ENCODE measurements around the gene NRIP1.

GRCh38 chr21:15022608-15023261 lies 42.1 kb downstream of the NRIP1 start:
- TF ChIP-seq CTCF (conservative IDR thresholded peaks at IDR 0.05 in 1 of 2, IDR thresholded peaks at IDR 0.05 in 1 of 2; ENCODE audit: extremely low read depth in 1 of 2, insufficient read depth in 1 of 2, low read depth in 1 of 2, low read length in 2 of 2) (no peak), EZH2 (IDR thresholded peaks at IDR 0.05; ENCODE audit: borderline replicate concordance, low read length) (no peak)
